ENCODE measurements around the gene LAIR1. TPM values are rescaled to one million over a fixed set of nuclear protein-coding genes. Genes with fewer than 3 reads are reported as not detected.
A peak's percentile ranks its signal among the peaks of the same experiment; 100 is the strongest.
"Not testable (repeated sequence)": the region's sequence is repeated elsewhere in the genome, so short reads cannot be mapped to it uniquely, and the experiment has no call there.

LAIR1 gene
- total RNA-seq, 2 donors from 2014 or later: 4.2 to 7.8 TPM

DNA sequence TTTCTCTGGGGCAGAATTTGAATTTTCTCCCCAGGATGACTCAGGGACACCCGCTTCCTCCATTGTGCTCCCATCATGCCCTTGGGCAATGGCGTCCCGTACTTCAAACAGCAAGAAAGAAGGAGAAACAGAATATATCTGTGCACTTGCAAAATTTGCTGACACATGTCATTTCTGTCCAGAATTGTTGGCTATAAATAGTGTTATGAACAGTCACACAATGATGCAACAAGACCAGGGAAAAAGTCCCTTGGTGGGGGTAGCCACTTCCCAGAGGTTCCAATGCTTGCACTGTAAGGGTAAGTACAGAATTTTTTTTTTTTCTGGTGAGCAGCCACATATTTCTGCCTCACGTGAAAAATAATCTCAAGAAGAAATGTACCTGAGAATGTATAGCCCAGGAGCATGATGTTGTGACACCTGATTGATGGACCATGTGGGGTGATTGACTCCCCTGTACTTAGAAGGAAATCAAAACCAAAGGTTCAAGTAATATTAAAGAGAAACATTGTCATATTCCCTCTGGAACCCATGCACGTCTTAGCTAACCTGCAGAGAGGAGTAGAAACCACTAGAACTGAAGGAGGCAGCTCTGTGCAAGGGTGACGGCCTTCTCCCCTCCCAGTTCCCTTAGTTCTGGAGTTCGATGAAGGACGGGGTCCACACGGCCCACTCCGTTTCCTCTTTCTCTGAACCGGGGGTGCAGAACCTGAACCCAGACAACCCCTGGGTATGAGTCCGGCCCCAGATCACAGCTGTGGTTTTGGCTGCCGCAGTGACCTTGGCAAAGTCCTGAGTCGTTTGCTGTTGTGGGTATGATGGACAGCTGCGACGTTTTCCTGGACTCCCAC is 9.3 kb upstream of the LAIR1 start:
- Histone ChIP-seq H3K9me3 (no peaks in the 10 kb centered on the region), H3K36me3 (no peaks in the 10 kb centered on the region), H3K4me1 (no peaks in the 10 kb centered on the region), H3K27me3 (no peaks in the 10 kb centered on the region), H3K4me3 (no peak overlapping the region), H3K27ac (no peak overlapping the region)
- DNase-seq (ENCODE audit: low spot score): peak; percentile 67
- TF ChIP-seq, protein P1, sequence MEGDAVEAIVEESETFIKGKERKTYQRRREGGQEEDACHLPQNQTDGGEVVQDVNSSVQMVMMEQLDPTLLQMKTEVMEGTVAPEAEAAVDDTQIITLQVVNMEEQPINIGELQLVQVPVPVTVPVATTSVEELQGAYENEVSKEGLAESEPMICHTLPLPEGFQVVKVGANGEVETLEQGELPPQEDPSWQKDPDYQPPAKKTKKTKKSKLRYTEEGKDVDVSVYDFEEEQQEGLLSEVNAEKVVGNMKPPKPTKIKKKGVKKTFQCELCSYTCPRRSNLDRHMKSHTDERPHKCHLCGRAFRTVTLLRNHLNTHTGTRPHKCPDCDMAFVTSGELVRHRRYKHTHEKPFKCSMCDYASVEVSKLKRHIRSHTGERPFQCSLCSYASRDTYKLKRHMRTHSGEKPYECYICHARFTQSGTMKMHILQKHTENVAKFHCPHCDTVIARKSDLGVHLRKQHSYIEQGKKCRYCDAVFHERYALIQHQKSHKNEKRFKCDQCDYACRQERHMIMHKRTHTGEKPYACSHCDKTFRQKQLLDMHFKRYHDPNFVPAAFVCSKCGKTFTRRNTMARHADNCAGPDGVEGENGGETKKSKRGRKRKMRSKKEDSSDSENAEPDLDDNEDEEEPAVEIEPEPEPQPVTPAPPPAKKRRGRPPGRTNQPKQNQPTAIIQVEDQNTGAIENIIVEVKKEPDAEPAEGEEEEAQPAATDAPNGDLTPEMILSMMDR (IDR thresholded peaks at IDR 0.05): no peak

DNA sequence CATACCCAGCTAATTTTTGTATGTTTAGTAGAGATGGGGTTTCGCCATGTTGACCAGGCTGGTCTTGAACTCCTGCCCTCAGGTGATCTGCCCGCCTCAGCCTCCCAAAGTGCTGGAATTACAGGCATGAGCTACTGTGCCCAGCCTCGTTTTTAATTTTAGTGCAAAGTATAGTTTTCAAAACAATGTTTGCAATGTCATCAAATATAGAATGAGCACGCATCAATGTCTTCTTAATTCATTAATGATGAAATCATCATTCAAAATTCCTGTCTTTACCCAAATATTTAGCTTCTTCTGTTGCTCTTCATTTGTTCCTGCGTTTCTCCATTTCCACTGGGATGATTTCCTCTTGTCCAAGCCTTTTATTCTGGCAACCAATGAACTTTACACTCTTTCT is 6.7 kb upstream of the LAIR1 start:
- H3K27ac ChIP-seq: not testable (repeated sequence)

DNA sequence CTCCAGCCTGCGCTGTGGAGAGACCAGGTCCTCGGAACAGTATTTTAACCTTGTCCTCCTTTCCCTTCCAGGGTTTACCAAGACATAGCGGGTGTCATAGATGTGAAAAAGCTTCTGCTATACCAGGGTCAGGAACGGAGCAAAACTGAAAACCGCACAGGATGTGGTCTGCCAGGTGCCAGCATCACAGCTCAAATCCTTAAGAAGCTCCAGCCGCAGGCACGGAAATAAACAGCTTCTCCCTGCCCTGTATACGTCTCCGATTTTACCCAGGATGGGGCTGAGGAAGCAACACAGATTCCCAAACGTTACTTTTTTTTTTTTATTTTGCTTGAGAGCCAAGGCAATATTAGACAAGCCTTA is 5.7 kb upstream of the LAIR1 start:
- H3K27ac ChIP-seq; H3K4me1 ChIP-seq; H3K27me3 ChIP-seq; H3K4me3 ChIP-seq; H3K36me3 ChIP-seq; DNase-seq (ENCODE audit: low spot score); H3K9me3 ChIP-seq: not testable (repeated sequence)

More for the DNA sequence above, 6.7 kb upstream of the LAIR1 start:
- DNase-seq (ENCODE audit: low spot score); H3K4me1 ChIP-seq; H3K27me3 ChIP-seq; H3K9me3 ChIP-seq; H3K36me3 ChIP-seq; H3K4me3 ChIP-seq: not testable (repeated sequence)

DNA sequence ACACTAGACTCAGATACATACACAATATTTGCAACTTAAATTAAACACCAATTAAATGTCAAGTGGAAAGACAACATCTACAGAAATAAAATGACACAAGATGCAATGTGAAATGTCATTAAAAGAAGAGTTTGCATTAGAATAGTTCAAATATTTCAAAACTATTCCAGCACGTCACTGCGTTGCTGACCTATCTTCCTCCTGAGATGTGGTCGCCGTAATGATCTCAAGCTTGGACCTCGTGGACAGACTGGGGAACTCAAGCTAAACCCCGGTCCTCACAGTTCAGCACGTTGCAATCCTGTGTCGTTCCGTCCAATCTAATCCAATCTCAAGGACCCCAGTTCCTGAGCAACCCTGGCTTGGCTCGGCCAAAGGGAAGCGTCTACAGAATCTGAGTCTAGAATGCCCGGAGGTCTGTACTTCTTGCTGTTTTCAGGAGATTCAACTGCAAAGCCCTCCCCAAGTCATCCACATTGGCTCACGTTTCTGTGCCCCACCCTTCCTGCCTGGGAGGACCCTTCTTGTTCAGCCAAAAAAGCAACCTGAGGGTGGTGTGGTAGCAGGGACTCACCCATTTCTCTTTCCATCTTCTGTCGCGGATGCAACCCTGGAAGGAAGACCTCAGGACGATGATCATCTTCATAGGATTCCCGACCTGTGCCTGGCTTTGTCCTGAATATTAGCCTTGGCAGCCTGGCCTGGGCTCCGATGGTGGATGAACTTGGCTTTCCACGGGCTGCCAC is 5.1 kb upstream of the LAIR1 start:
- not testable (repeated sequence) for H3K4me3 ChIP-seq; H3K27me3 ChIP-seq; H3K9me3 ChIP-seq; DNase-seq (ENCODE audit: low spot score); H3K4me1 ChIP-seq; H3K36me3 ChIP-seq; H3K27ac ChIP-seq

DNA sequence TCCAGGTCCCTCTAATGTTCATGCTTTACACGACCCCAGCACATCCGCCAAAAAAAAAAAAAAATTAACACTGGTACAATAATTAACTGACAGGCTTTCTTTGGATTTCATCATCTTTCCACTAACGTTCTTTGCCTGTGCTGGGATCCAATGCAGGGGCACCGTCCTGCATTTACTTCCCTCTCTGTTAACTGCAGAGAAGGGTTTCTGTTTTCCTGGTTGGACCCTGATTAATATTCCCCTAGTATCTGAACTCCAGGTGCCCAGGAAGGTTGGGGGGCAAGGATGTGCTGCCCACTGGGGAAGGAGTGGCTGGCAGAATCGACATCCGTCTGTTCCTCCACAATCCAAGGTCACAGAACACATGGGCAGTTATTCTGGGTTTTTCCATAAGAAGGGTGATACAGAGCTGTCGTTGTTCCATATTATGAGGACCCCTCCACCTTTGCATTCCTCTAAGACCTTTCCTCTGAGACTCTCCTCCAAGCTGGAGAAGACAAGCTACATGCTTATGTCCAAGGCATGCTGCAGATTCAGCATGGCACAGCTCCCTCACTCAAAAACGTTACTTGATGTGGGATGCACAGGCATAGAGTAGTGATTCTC is 4.5 kb upstream of the LAIR1 start:
- no peak for DNase-seq (ENCODE audit: low spot score)
- Histone ChIP-seq H3K27ac (no peak overlapping the region), H3K9me3 (no peaks in the 10 kb centered on the region), H3K4me1 (no peaks in the 10 kb centered on the region), H3K4me3 (no peak overlapping the region), H3K27me3 (no peaks in the 10 kb centered on the region), H3K36me3 (no peaks in the 10 kb centered on the region)
- TF ChIP-seq, protein P1 (IDR thresholded peaks at IDR 0.05): no peak

DNA sequence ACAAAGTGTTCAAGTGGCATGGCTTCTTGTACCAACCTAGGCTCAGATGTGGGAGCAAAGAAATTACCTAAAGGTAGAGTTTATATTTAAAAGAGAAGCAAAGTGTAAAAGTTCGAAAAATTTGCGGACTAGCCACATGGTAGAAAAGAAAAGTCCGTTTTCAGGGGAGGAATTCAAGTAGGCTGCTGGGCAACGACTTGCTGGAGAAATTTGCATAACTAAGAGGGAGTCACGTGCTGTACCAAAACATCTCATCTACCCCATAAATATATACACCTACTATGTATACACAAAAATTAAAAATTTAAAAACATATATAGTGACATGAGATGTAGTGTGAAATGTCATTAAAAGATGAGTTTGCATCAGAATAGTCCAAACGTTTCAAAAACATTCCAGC is 2.1 kb upstream of the LAIR1 start:
- Histone ChIP-seq H3K4me1 (no peaks in the 10 kb centered on the region), H3K9me3 (no peaks in the 10 kb centered on the region), H3K4me3 (no peak overlapping the region), H3K36me3 (no peaks in the 10 kb centered on the region), H3K27ac (no peak overlapping the region), H3K27me3 (no peaks in the 10 kb centered on the region)
- no peak for DNase-seq (ENCODE audit: low spot score)
- TF ChIP-seq, protein P1 (IDR thresholded peaks at IDR 0.05): no peak

DNA sequence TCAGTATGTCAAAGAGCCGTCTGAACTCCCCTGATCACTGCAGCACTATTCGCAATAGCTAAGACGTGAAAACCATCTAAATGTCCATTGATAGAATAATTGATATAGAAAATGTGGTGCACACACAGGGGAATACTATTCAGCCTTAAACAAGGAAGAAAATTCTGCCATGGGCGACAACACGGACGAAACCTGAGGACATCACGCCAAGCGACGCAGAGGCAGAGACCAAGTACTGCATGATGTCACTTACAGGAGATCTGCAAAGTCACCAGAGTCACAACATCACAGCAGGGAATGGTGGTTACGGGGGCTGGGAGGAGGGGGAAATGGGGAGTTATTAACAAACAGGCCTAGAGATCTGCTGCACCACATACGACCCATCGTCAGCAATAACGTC is 1.1 kb upstream of the LAIR1 start:
- not testable (repeated sequence) for DNase-seq (ENCODE audit: low spot score); H3K27me3 ChIP-seq; H3K27ac ChIP-seq; H3K9me3 ChIP-seq; H3K36me3 ChIP-seq; H3K4me3 ChIP-seq; H3K4me1 ChIP-seq

DNA sequence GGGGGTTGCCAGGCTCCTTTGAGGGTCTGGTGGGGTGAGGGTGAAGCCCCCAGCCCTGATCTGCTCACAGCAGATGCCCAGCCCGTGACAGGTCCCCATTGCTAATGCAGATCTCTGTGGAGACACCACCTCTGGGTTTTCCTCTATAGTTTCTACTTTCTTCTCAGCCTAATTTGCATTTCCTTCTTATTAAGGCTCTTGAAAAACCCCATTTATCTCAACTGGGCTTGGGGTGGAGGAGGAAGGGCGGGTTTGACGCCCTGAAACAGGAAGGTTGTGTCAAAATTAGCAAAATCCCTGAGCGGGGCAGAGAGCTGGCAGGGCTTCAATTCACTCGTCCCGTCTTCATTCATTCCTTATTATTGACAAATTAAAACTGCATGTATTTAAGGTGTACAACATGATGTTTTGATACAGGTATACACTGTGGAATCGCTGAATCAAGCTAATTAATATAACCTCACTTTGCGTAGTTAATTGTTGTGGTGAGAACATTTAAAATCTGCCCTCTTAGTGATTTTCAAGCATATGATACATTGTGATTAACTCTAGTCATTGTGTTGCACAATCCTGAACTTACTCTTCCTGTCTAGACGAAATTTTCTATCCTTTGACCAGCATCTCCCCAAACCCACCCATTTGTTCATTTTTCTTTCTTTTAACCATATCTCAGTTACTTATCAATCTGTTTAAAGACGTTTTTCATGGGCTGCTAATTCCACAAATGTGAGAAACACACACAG is 2.9 kb downstream of the LAIR1 start:
- not testable (repeated sequence) for H3K36me3 ChIP-seq; H3K27me3 ChIP-seq; H3K4me1 ChIP-seq; H3K27ac ChIP-seq; DNase-seq (ENCODE audit: low spot score); H3K4me3 ChIP-seq; H3K9me3 ChIP-seq

DNA sequence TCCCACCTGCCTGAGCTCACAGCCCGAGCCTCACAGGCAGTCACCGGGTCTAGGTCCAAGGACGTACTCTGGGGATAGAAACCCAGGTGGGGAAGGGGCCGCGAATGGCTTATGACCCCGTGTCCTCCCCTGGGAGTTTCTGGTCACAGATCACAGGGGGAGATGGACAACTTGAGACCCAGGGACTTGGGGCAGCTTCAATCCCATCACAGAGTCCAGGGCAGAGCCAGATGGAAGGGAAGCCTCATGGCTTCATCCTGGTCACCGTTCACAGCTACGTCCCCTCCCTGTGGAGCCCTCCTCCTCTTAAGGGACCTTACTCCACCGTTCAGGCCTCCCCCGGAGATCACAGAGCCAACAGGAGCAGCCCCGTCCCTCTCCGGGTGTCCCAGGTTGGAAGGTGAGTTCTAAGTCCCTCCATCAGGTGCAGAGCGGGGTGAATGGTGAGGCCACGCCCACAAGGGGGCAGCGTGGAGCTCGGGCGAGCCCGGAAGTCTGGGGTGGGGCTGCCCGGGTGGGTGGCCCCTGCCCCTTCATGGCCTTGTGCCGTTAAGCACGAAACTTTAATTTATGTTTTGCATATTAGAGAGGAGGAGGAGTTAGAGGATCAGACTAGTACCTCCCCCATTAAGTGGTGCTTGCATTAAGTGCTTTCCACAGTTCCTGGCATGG is 5.4 kb downstream of the LAIR1 start:
- not testable (repeated sequence) for H3K27me3 ChIP-seq

More for the DNA sequence above, 5.4 kb downstream of the LAIR1 start:
- H3K9me3 ChIP-seq; H3K36me3 ChIP-seq; DNase-seq (ENCODE audit: low spot score); H3K4me3 ChIP-seq; H3K27ac ChIP-seq; H3K4me1 ChIP-seq: not testable (repeated sequence)

Measured in right atrium auricular region (tissue), 2 donors.